ENCODE data around the gene DMGDH. TPM values are rescaled to one million over a fixed set of nuclear protein-coding genes. Genes with fewer than 3 reads are reported as not detected.

The DMGDH gene
- total RNA-seq, 1 donor from 2014 or later, result 3.9 TPM

GRCh38 chr5:79070350-79070667, 835 bp upstream of the DMGDH start:
- DNase-seq (ENCODE audit: low spot score), result no peak

DNA sequence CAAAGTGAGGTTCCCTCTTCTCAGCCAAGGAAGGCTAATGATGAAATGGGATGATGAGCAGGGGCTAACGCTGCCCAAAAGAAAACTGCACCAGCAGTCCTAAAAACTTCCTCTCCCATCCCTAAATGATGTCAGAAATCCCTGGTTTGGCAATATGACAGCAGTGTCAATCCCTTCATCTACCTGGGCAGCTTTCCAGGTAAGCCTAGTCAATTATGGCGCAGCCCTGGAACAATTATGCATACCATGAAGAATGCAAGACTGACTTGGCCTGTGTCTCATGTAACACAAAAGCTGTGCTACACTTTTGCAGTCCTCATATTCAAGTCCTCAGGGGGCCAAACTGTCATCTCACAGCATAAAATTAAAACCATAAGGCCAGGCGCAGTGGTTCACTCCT, 7.0 kb downstream of the DMGDH start:
- no peak for DNase-seq (ENCODE audit: low spot score)

DNA sequence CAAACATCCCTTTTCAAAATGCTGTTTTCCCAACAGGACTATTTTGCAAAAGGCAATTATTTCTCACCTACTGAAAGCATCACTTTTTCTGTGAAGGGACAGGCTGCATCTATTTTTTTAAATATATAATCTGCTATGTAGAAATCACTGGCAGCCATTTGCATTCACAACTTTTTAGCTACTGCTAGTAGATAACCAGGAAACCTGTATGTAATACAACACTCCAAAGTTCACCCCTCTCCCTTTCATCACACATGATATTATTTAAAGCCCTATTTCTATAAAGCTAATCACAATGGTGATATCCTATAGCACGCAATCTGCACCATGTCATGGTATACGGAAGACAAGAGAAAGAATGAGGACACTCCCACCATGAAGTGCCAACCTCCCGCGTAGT, 9.8 kb downstream of the DMGDH start:
- DNase-seq (ENCODE audit: low spot score), result no peak

DNA sequence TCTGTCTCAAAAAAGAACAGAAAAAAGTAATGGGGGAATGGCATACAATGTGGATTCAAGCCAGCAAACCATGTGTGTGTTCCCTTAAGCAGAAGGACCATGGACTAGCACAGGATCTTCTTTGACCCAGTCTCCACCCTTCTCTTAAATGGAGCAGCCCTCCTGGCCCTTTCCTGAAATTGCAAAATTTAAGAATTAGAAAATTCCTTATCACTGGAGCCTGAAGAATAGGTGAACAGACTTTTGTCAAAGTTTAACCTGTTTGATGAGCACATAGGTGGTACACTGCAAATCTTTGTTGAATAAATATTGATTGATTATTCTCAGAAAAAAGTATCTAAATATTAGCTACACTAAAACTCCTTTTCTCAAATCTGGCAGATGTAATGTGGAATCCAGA, 12.6 kb downstream of the DMGDH start:
- DNase-seq (ENCODE audit: low spot score), result no peak

GRCh38 chr5:79055017-79055416, 14.5 kb downstream of the DMGDH start:
- DNase-seq (ENCODE audit: low spot score), result no peak

GRCh38 chr5:79053321-79053720, 16.2 kb downstream of the DMGDH start:
- DNase-seq (ENCODE audit: low spot score), result no peak

DNA sequence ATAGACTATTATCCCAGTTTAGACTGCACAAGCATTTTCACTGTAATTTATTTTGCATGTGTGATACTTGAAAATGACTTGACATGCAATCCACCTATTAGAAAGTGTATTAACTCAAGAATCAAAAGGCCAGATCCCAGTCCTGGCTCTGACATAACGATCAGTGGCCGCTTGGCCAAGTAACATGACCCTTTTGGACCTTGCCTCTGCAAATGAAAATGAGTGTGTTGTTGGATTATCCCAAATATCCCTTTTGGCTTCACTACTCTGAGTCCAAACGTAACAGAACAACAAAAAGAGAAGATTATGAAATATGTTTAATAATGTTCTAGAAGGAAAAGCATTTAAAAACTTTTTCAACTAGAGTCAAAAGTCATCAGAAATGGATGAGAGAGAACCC, 19.0 kb downstream of the DMGDH start:
- no peak for DNase-seq (ENCODE audit: low spot score)

DNA sequence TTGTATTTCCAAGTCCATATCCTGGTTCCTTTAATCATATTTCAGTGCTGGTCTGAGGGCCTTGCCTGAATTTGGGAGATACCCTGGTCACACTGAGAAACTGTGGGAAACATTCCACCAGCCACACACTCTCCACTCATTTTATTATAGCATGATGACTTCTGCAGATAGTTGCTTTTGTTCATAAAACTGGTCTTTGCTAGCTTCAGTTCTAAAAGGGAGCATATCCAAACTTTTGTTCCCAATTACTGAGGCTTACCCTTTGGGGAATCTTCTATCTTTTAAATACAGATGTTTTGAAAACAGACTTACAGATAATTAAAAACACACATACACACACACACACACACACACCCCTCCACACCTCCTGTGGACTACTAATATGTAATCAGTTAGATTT, 21.0 kb downstream of the DMGDH start:
- DNase-seq (ENCODE audit: low spot score), result no peak

- no peak for DNase-seq (ENCODE audit: low spot score)
These were observed 22.3 kb downstream of the DMGDH start for GRCh38 chr5:79047199-79047598.

GRCh38 chr5:79042188-79042587, 27.3 kb downstream of the DMGDH start:
- DNase-seq (ENCODE audit: low spot score), result no peak

- no peak for DNase-seq (ENCODE audit: low spot score)
These were observed 32.7 kb downstream of the DMGDH start for GRCh38 chr5:79036769-79037168.

DNA sequence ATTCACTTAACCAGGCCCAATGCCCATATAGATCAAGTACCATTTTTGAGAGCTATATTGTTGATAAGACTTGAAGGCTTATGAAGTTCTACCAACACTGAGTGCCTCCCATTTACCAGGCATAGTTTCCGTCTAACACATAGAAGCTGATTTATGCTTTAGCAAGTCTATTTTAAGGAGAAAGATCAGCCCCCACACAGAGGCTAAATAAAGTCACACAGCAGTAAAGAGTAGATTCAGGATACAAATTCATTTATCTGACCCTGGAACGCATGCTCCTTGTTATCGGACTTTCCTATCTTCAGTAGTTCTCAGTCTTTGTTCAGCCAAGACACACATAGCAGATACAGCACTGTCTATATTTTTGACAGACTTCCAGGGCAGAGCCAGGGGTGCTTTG, 34.2 kb downstream of the DMGDH start:
- DNase-seq (ENCODE audit: low spot score), result no peak

GRCh38 chr5:79032782-79033181, 36.7 kb downstream of the DMGDH start:
- DNase-seq (ENCODE audit: low spot score), result no peak

GRCh38 chr5:79032031-79032695, 37.3 kb downstream of the DMGDH start:
- DNase-seq (ENCODE audit: low spot score), result no peak

GRCh38 chr5:79031485-79031867, 38.0 kb downstream of the DMGDH start:
- no peak for DNase-seq (ENCODE audit: low spot score)

- no peak for DNase-seq (ENCODE audit: low spot score)
These were observed 38.6 kb downstream of the DMGDH start for GRCh38 chr5:79030663-79031484.

- DNase-seq (ENCODE audit: low spot score), result peak; percentile 67
These were observed 44.4 kb downstream of the DMGDH start for GRCh38 chr5:79025054-79025472.

- no peak for DNase-seq (ENCODE audit: low spot score)
These were observed 45.5 kb downstream of the DMGDH start for GRCh38 chr5:79023947-79024346.

- no peak for DNase-seq (ENCODE audit: low spot score)
These were observed 46.1 kb downstream of the DMGDH start for GRCh38 chr5:79023348-79023747.

- DNase-seq (ENCODE audit: low spot score), result no peak
These were observed 46.7 kb downstream of the DMGDH start for GRCh38 chr5:79022771-79023170.

DNA sequence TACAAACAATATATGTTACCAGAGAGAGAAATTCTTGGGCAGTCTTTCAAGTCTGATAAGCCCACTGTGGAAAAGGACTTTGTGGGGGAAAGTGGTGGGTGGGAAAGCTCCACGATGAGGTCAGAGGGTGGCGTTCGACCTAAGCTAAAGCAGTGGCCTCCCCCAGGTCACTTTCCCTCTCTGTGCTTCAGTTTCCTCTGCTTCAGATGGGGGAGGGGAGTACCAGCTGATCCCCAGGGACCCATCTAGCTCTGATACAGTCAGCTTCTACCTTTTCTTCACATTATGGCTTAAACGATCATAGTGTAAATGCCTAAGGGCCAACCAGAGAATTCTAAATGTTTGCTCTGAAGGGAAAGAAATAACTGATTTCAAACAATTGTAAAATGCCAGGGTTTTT, 47.7 kb downstream of the DMGDH start:
- no peak for DNase-seq (ENCODE audit: low spot score)

DNA sequence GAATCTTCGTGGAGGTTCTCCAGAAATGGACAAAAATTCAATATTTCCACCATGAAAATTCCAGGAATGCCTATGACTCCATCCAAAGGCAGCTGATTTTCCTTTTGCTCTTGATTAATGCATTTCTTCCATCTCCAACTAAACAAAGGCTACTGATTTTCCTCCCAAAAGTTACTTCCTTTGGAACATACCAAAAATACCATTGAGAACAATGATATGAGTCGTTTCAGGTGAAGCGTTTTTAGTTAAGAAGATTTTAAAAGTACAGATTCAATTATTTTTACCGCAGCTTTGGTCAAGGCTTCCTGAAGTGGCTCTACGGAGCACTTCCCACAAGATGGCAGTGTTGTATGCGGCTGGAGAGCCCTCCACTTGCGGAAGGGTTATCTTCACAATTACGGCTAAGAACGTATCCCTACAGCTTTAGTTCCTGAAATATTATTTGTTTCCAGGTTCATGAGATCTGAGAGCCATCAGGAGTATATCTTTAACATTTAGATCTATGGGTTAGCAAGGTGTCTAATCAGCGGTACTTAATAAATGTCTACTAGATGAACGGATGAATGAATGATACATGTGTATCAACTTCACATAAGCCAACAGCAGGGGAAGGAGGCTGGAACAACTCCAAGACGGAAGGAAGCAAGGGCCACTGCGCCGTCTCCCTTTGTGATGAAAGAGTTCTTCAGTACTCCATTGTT, 48.5 kb downstream of the DMGDH start:
- DNase-seq (ENCODE audit: low spot score), result peak; percentile 71

DNA sequence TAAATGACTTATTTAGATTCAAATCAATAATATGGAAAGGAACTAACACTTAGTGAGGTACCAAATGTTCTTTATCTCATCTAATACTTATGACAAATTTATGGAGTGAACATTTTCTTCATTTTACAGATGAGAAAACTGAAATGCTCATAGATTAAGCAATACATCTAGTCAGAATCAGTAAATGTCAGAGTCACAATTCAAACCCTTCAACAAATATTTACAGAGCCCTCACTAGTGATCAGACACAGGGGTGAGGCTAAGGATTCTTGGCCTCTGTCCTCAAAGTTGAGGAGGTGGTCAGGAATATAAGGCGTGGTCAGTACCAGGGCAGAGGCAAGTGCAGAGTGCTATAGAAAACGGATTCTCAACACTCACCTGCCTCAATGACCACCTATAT, 54.8 kb downstream of the DMGDH start:
- DNase-seq (ENCODE audit: low spot score), result no peak
